Heart left ventricle (tissue), 13 donors: Measurements from ENCODE around the gene RDM1.

ENCODE experiments used
- POLR2A ChIP-seq, 2 donors: fragments of 450-650 bp; IDR thresholded peaks; one replicate each; pipeline ENCODE4 v1.6.1; 2017; ENCODE audit warnings: antibody characterized with exemption in 2 of 2, mild to moderate bottlenecking in 2 of 2, moderate library complexity in 2 of 2
- TF ChIP-seq, protein P1 (sequence below), 12 donors: fragments of 200-600 bp; sonication (generic) in 4 of 12; IDR thresholded peaks; one replicate each; pipeline versions ENCODE4 v1.5.0 to v1.8.0; 2018 to 2022; ENCODE audit warnings: antibody characterized with exemption in 12 of 12, mild to moderate bottlenecking in 5 of 12
- donor health status: ischemic (EF 13 %, LVEDD 7.1; RV severe dilation, severe dysfunction).
- donor health status: DM: no; HTN: yes; CAD: no.
- donor health status: DM: no; HTN: no; CAD: no.
- donor health status: ischemic (EF 25% LVEDD 6.9; RV normal size, moderate dysfunction).
- donor health status: ischemic (EF 25% LVEDD 5.7; RV mildly dilated, moderate dysfunction).
- donor health status: ischemic (EF 35%, LVEDD 5.7; RV mildly dilated, moderate dysfunction).
- donor health status: nonischemic (EF 11% LVEDD 7.7; RV severe dilation, severe dysfunction).
- donor health status: DM: yes; HTN: yes; CAD: no.
- donor health status: PGD.
- donor health status: ischemic (EF 29% LVEDD 5.4; RV normal size, mild dysfunction).
- donor health status: nonischemic (EF 23%, LVEDD 6.1; RV moderate dilation, normal function).

DNA sequence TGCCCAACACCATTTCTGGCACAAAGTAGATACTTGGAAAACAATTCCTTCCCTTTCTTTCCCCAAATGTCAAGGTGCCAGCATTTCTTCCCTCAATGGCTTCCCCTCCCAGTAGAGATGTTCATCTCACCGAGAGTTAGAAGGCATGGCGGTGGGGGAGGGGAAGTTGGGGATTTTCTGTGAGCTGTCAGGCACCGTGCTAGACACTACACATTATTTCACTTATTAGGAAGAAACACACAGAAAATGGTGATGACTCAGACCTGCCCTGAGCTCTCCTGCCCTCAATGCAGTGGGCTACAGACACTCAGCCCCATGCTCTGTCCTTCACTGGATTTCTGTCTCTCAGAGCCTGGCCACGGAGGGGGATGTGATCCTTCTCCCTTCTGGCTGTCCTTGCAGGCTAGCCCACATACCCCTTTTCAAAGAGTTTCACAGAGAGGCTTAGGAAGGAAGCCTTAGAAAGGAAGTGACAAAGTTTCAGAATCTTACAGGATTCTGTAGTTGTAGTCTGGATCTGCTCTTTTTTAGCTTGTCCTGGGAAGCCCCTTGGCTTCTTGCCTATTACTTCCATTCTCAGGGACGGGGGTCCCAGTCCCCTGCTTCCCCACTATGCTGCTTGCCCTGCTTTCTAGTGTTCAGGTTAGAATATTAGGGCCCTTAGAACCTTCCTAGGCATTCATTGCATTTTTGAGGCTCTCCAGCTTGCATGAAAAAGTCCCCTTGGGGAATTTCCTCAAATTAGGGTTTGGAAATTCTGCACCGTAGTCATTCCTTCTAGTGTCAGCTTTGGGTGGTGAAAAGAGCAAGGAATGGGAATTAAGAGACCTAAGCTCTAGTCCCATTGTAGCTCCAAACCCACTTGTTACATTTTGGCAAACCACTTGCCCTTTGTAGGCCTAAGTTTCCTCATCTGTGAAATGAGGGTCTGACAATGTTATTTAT lies 38.2 kb downstream of the RDM1 start:
- TF ChIP-seq, protein P1, sequence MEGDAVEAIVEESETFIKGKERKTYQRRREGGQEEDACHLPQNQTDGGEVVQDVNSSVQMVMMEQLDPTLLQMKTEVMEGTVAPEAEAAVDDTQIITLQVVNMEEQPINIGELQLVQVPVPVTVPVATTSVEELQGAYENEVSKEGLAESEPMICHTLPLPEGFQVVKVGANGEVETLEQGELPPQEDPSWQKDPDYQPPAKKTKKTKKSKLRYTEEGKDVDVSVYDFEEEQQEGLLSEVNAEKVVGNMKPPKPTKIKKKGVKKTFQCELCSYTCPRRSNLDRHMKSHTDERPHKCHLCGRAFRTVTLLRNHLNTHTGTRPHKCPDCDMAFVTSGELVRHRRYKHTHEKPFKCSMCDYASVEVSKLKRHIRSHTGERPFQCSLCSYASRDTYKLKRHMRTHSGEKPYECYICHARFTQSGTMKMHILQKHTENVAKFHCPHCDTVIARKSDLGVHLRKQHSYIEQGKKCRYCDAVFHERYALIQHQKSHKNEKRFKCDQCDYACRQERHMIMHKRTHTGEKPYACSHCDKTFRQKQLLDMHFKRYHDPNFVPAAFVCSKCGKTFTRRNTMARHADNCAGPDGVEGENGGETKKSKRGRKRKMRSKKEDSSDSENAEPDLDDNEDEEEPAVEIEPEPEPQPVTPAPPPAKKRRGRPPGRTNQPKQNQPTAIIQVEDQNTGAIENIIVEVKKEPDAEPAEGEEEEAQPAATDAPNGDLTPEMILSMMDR (IDR thresholded peaks at IDR 0.05), result no peak
- TF ChIP-seq POLR2A (IDR thresholded peaks at IDR 0.05), result no peak
